ENCODE measurements around the gene SCARF2.
"Not testable (repeated sequence)": the region's sequence is repeated elsewhere in the genome, so short reads cannot be mapped to it uniquely, and the experiment has no call there.

Gene SCARF2

GRCh38 chr22:20437613-20438426 lies at the start of gene SCARF2:
SCARF2 (minus strand) TSS chr22:20437825; CDS start chr22:20437754, 71 bp downstream.
- no peak for DNase-seq (ENCODE audit: low read depth, low spot score)

- DNase-seq (ENCODE audit: low read depth, low spot score), result no peak
Measured at GRCh38 chr22:20486229-20486628, 48.6 kb upstream of the SCARF2 start.

- no peak for DNase-seq (ENCODE audit: low read depth, low spot score)
Measured at GRCh38 chr22:20484948-20485683, 47.5 kb upstream of the SCARF2 start.

- no peak for DNase-seq (ENCODE audit: low read depth, low spot score)
Measured at GRCh38 chr22:20483771-20484170, 46.1 kb upstream of the SCARF2 start.

GRCh38 chr22:20483143-20483506 lies 45.5 kb upstream of the SCARF2 start:
- DNase-seq (ENCODE audit: low read depth, low spot score), result not testable (repeated sequence)

GRCh38 chr22:20479612-20480196 lies 42.1 kb upstream of the SCARF2 start:
- no peak for DNase-seq (ENCODE audit: low read depth, low spot score)

- DNase-seq (ENCODE audit: low read depth, low spot score), result not testable (repeated sequence)
Measured at GRCh38 chr22:20478059-20478458, 40.4 kb upstream of the SCARF2 start.

GRCh38 chr22:20475569-20475968 lies 37.9 kb upstream of the SCARF2 start:
- not testable (repeated sequence) for DNase-seq (ENCODE audit: low read depth, low spot score)

GRCh38 chr22:20475115-20475436 lies 37.5 kb upstream of the SCARF2 start:
- no peak for DNase-seq (ENCODE audit: low read depth, low spot score)

GRCh38 chr22:20472629-20473442 lies 35.2 kb upstream of the SCARF2 start:
- no peak for DNase-seq (ENCODE audit: low read depth, low spot score)

- DNase-seq (ENCODE audit: low read depth, low spot score), result no peak
Measured at GRCh38 chr22:20471126-20471833, 33.7 kb upstream of the SCARF2 start.

GRCh38 chr22:20470525-20470924 lies 32.9 kb upstream of the SCARF2 start:
- not testable (repeated sequence) for DNase-seq (ENCODE audit: low read depth, low spot score)

- DNase-seq (ENCODE audit: low read depth, low spot score), result no peak
Measured at GRCh38 chr22:20469110-20469868, 31.7 kb upstream of the SCARF2 start.

GRCh38 chr22:20466659-20467379 lies 29.2 kb upstream of the SCARF2 start:
- DNase-seq (ENCODE audit: low read depth, low spot score), result no peak

GRCh38 chr22:20465759-20466077 lies 28.1 kb upstream of the SCARF2 start:
- DNase-seq (ENCODE audit: low read depth, low spot score), result no peak

GRCh38 chr22:20464912-20465758 lies 27.5 kb upstream of the SCARF2 start:
- no peak for DNase-seq (ENCODE audit: low read depth, low spot score)

- no peak for DNase-seq (ENCODE audit: low read depth, low spot score)
Measured at GRCh38 chr22:20464096-20464614, 26.5 kb upstream of the SCARF2 start.

- DNase-seq (ENCODE audit: low read depth, low spot score), result no peak
Measured at GRCh38 chr22:20463324-20464095, 25.9 kb upstream of the SCARF2 start.

All from iPS DF 19.7 (cell line).